GM10248 (cell line): ENCODE data around the gene CPD.

Experiments used
- CTCF ChIA-PET: fragments of 300-600 bp; sonication (Branson Sonifier 250); formaldehyde crosslinking; extraction: SDS; loops from one replicate; lab custom pipeline; 2021; ENCODE audit warnings: antibody characterized with exemption; lab: Yijun Ruan, JAX
- POLR2A ChIA-PET: fragments of 350-650 bp; sonication (Branson Sonifier 250); formaldehyde crosslinking; extraction: SDS; loops from one replicate; lab custom pipeline; 2020; ENCODE audit warnings: antibody characterized with exemption; lab: Yijun Ruan, JAX
- DNase-seq: peaks from one replicate; pipeline ENCODE4 v3.0.0; 2012; ENCODE audit errors: extremely low spot score
- TF ChIP-seq, protein P1 (sequence below): IDR thresholded peaks from 2 replicates; pipeline ENCODE4 v1.5.1; 2012; ENCODE audit warnings: mild to moderate bottlenecking, low read depth; ENCODE audit errors: extremely low read depth, missing control alignments, control extremely low read depth

Gene CPD

DNA sequence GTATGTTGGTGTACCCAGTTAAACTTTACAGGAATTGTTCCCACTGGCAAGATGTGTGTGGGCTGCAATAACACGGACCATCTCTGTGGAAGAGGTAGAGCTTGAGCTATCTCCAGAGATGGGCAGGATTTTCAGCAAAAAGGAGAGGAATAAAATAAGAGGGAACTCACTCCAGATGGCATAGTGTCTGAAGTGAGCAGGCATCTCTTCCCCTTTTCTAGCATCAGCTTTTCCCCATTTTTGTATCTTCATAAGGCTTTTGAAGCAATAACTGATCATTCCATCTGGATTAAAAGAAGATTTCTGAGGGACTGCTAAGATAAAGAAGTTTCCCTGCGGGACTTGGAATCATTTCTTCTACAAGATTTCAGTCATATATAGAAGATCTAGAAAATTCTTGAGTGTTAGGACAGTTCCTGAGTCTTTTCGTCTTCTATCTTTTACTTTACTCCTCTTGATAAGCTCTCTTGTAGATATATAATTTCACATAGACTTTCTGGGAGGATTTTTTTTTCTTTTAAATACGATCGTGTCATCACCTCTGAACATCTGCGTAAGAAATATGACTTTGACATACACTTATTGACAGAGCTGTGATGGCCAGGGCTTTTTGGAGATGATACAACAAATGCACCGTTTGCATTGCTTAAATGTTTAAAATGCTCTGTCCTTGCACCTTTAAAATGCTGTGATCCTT lies 2.1 kb downstream of the CPD start:
- TF ChIP-seq, protein P1, sequence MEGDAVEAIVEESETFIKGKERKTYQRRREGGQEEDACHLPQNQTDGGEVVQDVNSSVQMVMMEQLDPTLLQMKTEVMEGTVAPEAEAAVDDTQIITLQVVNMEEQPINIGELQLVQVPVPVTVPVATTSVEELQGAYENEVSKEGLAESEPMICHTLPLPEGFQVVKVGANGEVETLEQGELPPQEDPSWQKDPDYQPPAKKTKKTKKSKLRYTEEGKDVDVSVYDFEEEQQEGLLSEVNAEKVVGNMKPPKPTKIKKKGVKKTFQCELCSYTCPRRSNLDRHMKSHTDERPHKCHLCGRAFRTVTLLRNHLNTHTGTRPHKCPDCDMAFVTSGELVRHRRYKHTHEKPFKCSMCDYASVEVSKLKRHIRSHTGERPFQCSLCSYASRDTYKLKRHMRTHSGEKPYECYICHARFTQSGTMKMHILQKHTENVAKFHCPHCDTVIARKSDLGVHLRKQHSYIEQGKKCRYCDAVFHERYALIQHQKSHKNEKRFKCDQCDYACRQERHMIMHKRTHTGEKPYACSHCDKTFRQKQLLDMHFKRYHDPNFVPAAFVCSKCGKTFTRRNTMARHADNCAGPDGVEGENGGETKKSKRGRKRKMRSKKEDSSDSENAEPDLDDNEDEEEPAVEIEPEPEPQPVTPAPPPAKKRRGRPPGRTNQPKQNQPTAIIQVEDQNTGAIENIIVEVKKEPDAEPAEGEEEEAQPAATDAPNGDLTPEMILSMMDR, result no peak
- ChIA-PET POLR2A (no interaction called here), CTCF (interaction anchor here (1.0 to 1.5 kb wide), 5 partner anchors 8 to 89 kb away, joined by 3 to 4 read pairs (median 3); no protein-coding TSS in a partner anchor)
- DNase-seq, result no peak

DNA sequence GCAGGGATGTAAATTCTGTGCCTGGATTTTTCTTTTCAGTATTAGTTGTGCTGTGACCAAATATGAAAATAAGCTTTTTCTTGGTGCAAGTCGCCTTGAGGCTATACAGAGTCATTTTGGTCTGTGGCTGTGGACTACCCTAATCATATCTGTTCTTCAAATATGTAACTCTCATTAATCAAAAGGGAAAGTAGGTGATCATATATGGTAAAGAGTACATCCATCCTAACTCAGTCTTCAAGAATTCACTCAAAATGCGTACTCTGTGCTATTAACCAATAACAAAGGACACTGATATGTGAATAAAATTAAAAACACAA lies 2.6 kb downstream of the CPD start:
- ChIA-PET POLR2A (no interaction called here), CTCF (interaction anchor here (1.3 to 1.5 kb wide), 2 partner anchors 14 to 15 kb away, joined by 3 to 4 read pairs; no protein-coding TSS in a partner anchor)
- TF ChIP-seq, protein P1, result no peak
- DNase-seq, result no peak

DNA sequence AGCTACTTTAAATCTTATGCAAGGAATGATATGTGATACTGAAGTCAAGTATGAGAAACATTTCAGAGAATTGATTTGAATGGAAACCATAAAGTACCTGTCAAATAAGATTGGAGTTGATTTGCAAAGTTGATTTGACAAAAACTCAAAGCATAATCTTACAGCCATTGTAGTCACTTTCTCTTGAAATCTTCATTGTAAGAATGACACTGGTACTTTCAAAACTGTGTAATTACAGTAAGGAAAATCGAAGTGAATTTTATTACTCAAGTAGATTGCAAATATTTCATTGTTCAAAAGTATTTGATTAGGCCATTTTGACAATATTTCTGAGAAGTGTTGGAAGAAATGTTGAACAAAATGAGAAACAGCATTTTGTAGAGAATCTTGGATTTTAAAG lies 3.6 kb downstream of the CPD start:
- TF ChIP-seq, protein P1, result no peak
- POLR2A ChIA-PET, result no interaction called here
- CTCF ChIA-PET, result no interaction called here
- no peak for DNase-seq

DNA sequence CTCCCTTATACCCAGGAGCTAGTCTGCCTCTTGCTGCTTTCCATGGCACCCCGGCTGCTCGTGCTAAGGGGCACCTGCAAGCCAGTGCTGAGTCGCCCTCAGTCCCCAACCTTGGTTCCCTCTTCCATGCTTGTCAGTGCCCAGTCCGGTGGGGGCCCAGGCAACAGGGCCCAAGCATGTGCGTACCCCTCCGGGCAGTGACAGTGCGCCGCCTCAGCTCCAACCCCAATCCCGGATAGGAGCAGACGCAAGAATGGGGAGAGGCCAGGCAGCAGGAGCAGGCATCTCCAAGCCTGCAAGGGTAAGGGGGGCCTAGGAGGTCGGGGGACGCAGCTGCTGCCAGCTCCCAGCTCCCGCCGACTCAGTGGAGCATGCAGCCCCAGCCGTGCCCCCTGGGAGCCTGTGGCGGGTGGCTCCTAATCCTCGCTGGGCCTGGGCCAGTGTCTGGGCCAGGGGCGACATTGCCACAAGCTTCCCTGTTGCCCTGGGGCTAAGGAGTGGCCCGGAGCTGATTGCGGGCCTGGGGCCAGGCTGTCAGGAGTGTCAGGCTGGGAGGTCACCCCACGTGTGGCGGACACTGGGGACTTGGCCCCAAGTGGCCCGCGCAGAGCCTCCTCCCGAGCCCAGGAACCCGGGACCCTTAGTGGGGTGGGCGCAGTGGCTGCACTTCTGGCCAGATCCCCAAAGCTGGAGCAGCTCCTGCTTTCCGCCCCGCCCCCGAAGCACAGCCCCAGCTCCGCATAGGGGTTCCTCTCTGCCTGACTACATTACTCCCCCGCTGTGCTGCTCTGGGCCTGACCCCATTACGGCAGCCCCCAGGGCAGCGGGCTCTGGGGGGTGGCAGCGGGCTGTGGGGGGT lies 9.8 kb downstream of the CPD start:
- POLR2A ChIA-PET, result interaction anchor here (0.6 kb wide), 1 partner anchor 1096 kb away, joined by 3 read pairs; no protein-coding TSS in a partner anchor
- TF ChIP-seq, protein P1, result no peak
- CTCF ChIA-PET, result interaction anchor here (1.1 kb wide), 1 partner anchor 9 kb away, joined by 3 read pairs; no protein-coding TSS in a partner anchor
- DNase-seq, result no peak

DNA sequence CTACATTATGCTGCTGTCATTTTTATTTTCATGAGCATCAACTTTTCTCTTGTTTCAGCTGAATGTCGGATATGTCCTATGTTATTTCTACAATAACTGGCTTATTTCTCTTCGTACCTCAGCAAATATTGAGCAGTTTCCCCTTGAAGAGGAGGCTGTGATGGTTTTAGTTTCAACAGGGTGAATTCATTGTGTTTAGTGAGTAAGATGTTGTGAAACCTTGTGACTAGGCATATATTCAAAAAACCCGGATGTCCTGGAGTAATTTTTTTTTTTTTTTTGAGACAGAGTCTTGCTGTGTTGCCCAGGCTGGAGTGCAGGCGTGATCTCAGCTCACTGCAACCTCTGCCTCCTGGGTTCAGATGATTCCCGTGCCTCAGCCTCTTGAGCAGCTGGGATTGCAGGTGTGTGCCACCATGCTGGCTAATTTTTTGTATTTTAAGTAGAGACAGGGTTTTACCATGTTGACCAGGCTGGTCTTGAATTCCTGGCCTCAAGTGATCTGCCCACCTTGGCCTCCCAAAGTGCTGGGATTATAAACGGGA lies 11.1 kb downstream of the CPD start:
- TF ChIP-seq, protein P1, result no peak
- ChIA-PET CTCF (interaction anchor here (1.1 kb wide), 1 partner anchor 10 kb away, joined by 3 read pairs; no protein-coding TSS in a partner anchor), POLR2A (no interaction called here)

DNA sequence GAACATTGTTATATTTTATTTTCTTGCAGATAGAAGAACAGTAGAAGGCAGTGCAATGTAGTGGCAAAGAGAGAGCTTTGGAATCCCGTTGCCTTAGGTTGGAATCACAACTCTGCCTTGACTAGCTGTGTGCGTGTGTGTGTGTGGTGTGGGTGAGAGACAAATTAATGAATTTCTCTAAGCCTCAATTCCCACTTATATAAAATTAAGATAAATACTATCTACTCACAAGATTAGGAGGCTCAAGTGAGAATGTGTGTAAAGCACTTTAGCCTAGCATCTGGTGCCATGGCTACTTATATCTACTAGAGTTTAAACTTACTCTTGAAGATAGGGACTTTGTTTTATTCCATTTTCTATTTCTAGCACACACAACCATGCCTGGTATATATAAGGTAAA lies 12.8 kb downstream of the CPD start:
- ChIA-PET CTCF (interaction anchor here (1.0 kb wide), 1 partner anchor 11 kb away, joined by 4 read pairs; no protein-coding TSS in a partner anchor), POLR2A (no interaction called here)
- no peak for DNase-seq
- TF ChIP-seq, protein P1, result no peak

More for the DNA sequence above, 11.1 kb downstream of the CPD start:
- DNase-seq, result no peak
